ENCODE measurements around the gene LRIT3. TPM values are rescaled to one million over a fixed set of nuclear protein-coding genes. Genes with fewer than 3 reads are reported as not detected.

Gene LRIT3
- total and polyA plus RNA-seq, 2 donors (not counting 3 experiments of a cell fraction or from before 2014, with no cell fraction given), result 0.06 to 0.13 TPM

GRCh38 chr4:109836985-109837384 lies 10.9 kb upstream of the LRIT3 start:
- H3K79me2 ChIP-seq (ENCODE audit: control insufficient read depth, insufficient read depth, low read length), result no peaks in the 10 kb centered on the region
- H3K9ac ChIP-seq (replicated peaks; ENCODE audit: extremely low read depth, insufficient read depth, low read length), result no peak overlapping the region
- no peak overlapping the region for H3K27ac ChIP-seq (ENCODE audit: insufficient read depth, low read depth, low read length)
- no peaks in the 10 kb centered on the region for H3K9me3 ChIP-seq (replicated peaks; ENCODE audit: control insufficient read depth, insufficient read depth, low read length)
- H3K36me3 ChIP-seq (ENCODE audit: control insufficient read depth in 2 of 2, extremely low read depth in 1 of 2, insufficient read depth in 2 of 2, low read length in 2 of 2), result no peaks in the 10 kb centered on the region
- no peak overlapping the region for H3K4me3 ChIP-seq (replicated peaks in 1 of 3; ENCODE audit: insufficient read depth in 1 of 3, low read depth in 1 of 3, low read length in 3 of 3)
- intact Hi-C loops (cut with micrococcal nuclease), result no loop called here
- no peaks in the 10 kb centered on the region for H4K20me1 ChIP-seq (replicated peaks; ENCODE audit: control insufficient read depth, extremely low read depth, insufficient read depth, low read length)
- dilution Hi-C loops (cut with MboI; ENCODE audit: extremely low pct_ligation_motif_present, low sequenced_read_pairs), result no loop called here
- H2AFZ ChIP-seq (ENCODE audit: low read depth, low read length), result no peak overlapping the region
- FAIRE-seq (no peak), DNase-seq (ENCODE audit: low read depth, low spot score) (no peak)
- no peaks in the 10 kb centered on the region for H3K4me1 ChIP-seq (ENCODE audit: control insufficient read depth, extremely low read depth, insufficient read depth, low read length)
- TF ChIP-seq FOS (IDR thresholded peaks at IDR 0.05; ENCODE audit: borderline replicate concordance, insufficient read depth, low read length) (no peak), GATA2 (IDR thresholded peaks at IDR 0.05; ENCODE audit: insufficient read depth, insufficient read length, low read depth, low read length) (no peak), POLR2A (IDR thresholded peaks at IDR 0.05; ENCODE audit: low read depth, low read length) (no peak), MAX (IDR thresholded peaks at IDR 0.05; ENCODE audit: insufficient read depth, insufficient read length) (no peak), POLR2AphosphoS5 (IDR thresholded peaks at IDR 0.05; ENCODE audit: insufficient read depth, low read depth, low read length) (no peak), EZH2 (IDR thresholded peaks at IDR 0.05; ENCODE audit: borderline replicate concordance, low read depth, low read length, severe bottlenecking) (no peak), MYC (IDR thresholded peaks at IDR 0.05; ENCODE audit: low read depth, low read length) (no peak), JUN (IDR thresholded peaks at IDR 0.05; ENCODE audit: borderline replicate concordance, insufficient read depth, insufficient read length, low read depth) (no peak), CTCF (IDR thresholded peaks at IDR 0.05; ENCODE audit: extremely low read depth in 1 of 2, insufficient read depth in 1 of 2, low read depth in 1 of 2, low read length in 2 of 2) (no peak)
- H3K4me2 ChIP-seq (ENCODE audit: insufficient read depth, low read length), result no peak overlapping the region
- no peaks in the 10 kb centered on the region for H3K9me1 ChIP-seq (replicated peaks; ENCODE audit: control insufficient read depth, extremely low read depth, insufficient read depth, low read length)
- no peaks in the 10 kb centered on the region for H3K27me3 ChIP-seq (ENCODE audit: control insufficient read depth in 2 of 2, insufficient read depth in 2 of 2, low read length in 2 of 2)
- ChIA-PET CTCF (interaction anchor here (1.4 kb wide), 1 partner anchor 8 kb away, joined by 4 read pairs; no protein-coding TSS in a partner anchor), POLR2A (no interaction called here)
- no TSS peak for BruUV-seq (replicated peaks)
